Loucy (cell line): ENCODE data around the gene RABL6.
A peak's percentile ranks its signal among the peaks of the same experiment; 100 is the strongest.
"Not testable (repeated sequence)": the region's sequence is repeated elsewhere in the genome, so short reads cannot be mapped to it uniquely, and the experiment has no call there.

Experiments used
- H2AFZ ChIP-seq: fragments of 200-600 bp; sonication (generic); 2 replicates; pipeline ENCODE4 v1.6.0; 2016; ENCODE audit warnings: antibody characterized with exemption, mild to moderate bottlenecking, low read length, moderate library complexity
- H3F3A ChIP-seq: fragments of 200-600 bp; 2 replicates; pipeline ENCODE4 v1.6.0; 2016; ENCODE audit warnings: antibody characterized with exemption, low read depth, mild to moderate bottlenecking
- H3K27me3 ChIP-seq: fragments of 200-600 bp; sonication (generic); 2 replicates; pipeline ENCODE4 v1.6.1; 2014; ENCODE audit warnings: low read length, mild to moderate bottlenecking; ENCODE audit not compliant: insufficient read depth, poor library complexity, severe bottlenecking
- H3K36me3 ChIP-seq: fragments of 200-600 bp; sonication (generic); 2 replicates; pipeline ENCODE4 v1.6.1; 2016; ENCODE audit warnings: low read length; ENCODE audit not compliant: insufficient read depth
- H3K4me1 ChIP-seq: fragments of 200-600 bp; sonication (generic); 2 replicates; pipeline ENCODE4 v1.5.1; 2014; ENCODE audit warnings: low read length, mild to moderate bottlenecking; ENCODE audit not compliant: insufficient read depth, poor library complexity, severe bottlenecking
- H3K4me2 ChIP-seq: fragments of 200-600 bp; sonication (generic); 2 replicates; pipeline ENCODE4 v1.6.0; 2014; ENCODE audit warnings: antibody characterized with exemption, low read length, low read depth, mild to moderate bottlenecking; ENCODE audit not compliant: poor library complexity, severe bottlenecking
- H3K4me3 ChIP-seq: fragments of 200-600 bp; sonication (generic); 2 replicates; pipeline ENCODE4 v1.5.1; 2014; ENCODE audit warnings: low read length, mild to moderate bottlenecking, mixed read lengths; ENCODE audit not compliant: poor library complexity, severe bottlenecking
- H3K79me2 ChIP-seq: fragments of 200-600 bp; sonication (generic); 2 replicates; pipeline ENCODE4 v1.6.1; 2014; ENCODE audit warnings: low read length; ENCODE audit not compliant: insufficient read depth
- H3K9ac ChIP-seq: fragments of 200-600 bp; sonication (generic); 2 replicates; pipeline ENCODE4 v1.6.0; 2014; ENCODE audit warnings: mild to moderate bottlenecking, low read depth, low read length, moderate library complexity; ENCODE audit not compliant: poor library complexity, severe bottlenecking
- H3K9me2 ChIP-seq: fragments of 200-600 bp; sonication (generic); replicated peaks from 2 replicates; pipeline ENCODE4 v1.6.1; 2016; ENCODE audit warnings: low read depth, low read length, mixed read lengths
- H3K9me3 ChIP-seq: fragments of 200-600 bp; sonication (generic); 2 replicates; pipeline ENCODE4 v1.6.1; 2014; ENCODE audit warnings: mild to moderate bottlenecking, antibody characterized with exemption, low read length, low read depth; ENCODE audit not compliant: insufficient read depth
- H4K20me1 ChIP-seq: fragments of 200-600 bp; sonication (generic); 2 replicates; pipeline ENCODE4 v1.6.0; 2014; ENCODE audit warnings: antibody characterized with exemption, low read length, mild to moderate bottlenecking; ENCODE audit not compliant: insufficient read depth, poor library complexity, severe bottlenecking
- EZH2phosphoT487 ChIP-seq: fragments of 200-600 bp; IDR thresholded peaks from 2 replicates; pipeline ENCODE4 v1.6.1; 2018; ENCODE audit warnings: antibody characterized with exemption, mild to moderate bottlenecking, moderate library complexity, borderline replicate concordance
- TF ChIP-seq, protein P1 (sequence below): fragments of 200-600 bp; sonication (generic); conservative IDR thresholded peaks from 2 replicates; pipeline ENCODE4 v1.5.1; 2014; ENCODE audit warnings: mild to moderate bottlenecking, antibody characterized with exemption, low read length

The RABL6 gene

DNA sequence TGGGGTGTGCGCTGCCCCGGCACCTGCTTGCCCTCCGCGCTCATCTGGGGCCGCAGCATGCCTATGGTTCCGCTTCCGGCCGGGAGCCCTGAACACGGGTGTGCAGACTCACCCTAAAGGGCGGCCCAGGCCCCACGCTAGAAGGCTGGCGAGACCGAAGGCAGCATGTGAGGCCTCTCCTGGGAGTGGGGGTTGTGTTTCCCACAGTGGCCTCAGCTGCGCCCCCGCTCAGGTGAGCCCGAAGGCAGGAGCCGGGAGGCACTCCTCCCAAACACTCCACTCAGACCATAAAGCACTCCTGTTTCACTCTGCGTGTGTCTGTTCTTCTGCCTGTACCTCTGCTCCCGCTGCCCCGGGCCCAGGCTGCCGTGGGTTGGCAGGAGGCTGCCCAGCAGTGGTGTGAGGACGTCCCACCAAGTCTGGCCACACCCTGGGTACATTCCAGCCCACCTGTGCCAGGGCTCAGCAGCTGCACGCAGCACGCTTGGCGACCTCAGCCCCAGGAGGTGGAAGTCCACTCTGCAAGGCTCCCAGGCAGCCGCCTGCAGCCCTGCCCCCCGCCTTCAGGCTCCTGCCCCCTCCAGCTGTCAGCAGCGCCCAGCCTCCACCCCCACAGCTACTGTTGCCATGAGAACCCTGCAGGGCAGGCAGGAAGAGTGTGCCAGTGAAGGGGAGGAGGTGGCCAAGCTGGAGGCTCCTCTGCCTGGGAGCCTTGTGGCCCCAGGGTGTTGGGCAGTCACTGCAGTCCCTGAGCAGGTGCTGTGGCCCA is 33.3 kb downstream of the RABL6 start:
- Histone ChIP-seq H3K79me2 (no peaks in the 10 kb centered on the region), H4K20me1 (peaks cover 4% of the 10 kb centered on the region), H3F3A (no peaks in the 10 kb centered on the region), H3K9ac (no peak overlapping the region), H3K9me3 (no peaks in the 10 kb centered on the region), H3K27me3 (no peaks in the 10 kb centered on the region), H3K4me2 (no peak overlapping the region), H3K9me2 (no peaks in the 10 kb centered on the region), H3K4me3 (no peak overlapping the region), H3K4me1 (peaks cover 8% of the 10 kb centered on the region), H2AFZ (no peak overlapping the region), H3K36me3 (no peaks in the 10 kb centered on the region)
- TF ChIP-seq, protein P1, sequence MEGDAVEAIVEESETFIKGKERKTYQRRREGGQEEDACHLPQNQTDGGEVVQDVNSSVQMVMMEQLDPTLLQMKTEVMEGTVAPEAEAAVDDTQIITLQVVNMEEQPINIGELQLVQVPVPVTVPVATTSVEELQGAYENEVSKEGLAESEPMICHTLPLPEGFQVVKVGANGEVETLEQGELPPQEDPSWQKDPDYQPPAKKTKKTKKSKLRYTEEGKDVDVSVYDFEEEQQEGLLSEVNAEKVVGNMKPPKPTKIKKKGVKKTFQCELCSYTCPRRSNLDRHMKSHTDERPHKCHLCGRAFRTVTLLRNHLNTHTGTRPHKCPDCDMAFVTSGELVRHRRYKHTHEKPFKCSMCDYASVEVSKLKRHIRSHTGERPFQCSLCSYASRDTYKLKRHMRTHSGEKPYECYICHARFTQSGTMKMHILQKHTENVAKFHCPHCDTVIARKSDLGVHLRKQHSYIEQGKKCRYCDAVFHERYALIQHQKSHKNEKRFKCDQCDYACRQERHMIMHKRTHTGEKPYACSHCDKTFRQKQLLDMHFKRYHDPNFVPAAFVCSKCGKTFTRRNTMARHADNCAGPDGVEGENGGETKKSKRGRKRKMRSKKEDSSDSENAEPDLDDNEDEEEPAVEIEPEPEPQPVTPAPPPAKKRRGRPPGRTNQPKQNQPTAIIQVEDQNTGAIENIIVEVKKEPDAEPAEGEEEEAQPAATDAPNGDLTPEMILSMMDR: no peak
- no peak for TF ChIP-seq EZH2phosphoT487

DNA sequence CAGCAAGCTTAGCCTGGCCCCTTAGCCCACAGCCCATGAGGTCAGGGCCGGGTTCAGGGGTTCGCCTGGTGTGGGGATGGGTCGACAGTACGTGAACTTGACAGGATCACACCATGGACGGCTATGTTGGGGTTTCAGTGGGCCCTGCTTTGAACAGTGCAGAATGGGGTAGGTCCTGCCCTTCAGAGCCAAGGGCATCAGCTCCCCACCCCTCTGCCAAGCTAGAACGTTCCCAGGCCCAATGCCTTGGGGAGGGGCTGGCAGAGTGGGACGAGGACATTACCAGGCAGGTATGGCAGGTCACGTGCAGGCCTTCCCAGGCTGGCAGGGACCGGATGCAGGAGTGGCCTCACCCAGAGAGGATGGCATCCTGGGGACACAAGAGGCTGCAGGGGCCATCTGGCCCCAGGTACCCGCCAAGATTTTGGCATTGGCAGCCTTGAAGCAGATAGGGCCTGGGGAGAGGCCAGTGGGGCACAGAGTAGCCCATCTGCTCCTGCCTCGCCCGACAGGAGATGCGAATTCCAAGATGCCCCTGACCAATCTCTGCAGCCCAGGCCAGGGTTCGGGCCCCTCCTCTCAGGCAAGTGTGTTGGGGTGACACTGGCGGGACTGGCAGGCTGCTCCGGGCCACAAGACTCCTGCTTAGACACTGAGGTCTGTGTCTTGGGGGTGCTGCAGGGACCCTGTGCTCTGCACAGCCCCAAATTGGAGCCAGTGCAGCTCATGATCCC is 34.1 kb downstream of the RABL6 start:
- not testable (repeated sequence) for H3F3A ChIP-seq

DNA sequence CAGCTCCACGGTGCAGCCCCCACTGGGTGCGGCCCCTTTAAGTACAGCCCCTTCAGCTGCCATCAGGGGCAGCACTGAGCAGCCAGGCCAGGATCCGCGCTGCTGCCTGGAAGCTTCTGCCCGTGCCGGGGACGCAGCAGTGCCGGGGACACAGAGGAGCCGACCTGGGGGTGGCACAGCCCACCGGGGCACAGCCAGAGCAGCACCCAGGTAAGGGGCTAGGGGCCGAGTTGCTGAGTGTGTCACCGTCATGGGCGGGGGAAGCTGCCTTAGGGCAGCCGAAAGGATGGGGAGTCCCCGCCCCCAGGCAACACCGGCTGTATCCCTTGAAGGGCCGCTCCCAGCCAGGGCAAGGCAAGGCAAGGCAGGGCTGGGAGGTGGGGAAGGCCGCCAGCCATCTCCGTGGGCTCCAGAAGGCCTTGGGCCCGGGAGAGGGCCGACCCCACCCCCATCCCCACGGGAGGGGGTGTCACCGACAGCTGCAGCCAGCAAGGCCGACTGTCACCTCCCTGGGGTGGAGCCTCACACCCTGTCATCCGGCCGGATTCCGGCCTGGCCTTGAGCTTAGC is 34.7 kb downstream of the RABL6 start, which contains the start of gene AJM1:
AJM1 (plus strand) TSS at position 99 of the 569 bp plus-strand sequence. CDS start 1,937 bp downstream, outside the sequence.
- H2AFZ ChIP-seq, H3K4me1 ChIP-seq, H4K20me1 ChIP-seq, H3K36me3 ChIP-seq, H3K9me2 ChIP-seq, H3K9me3 ChIP-seq, H3K79me2 ChIP-seq, H3K27me3 ChIP-seq, H3K9ac ChIP-seq, H3F3A ChIP-seq: not testable (repeated sequence)
- Histone ChIP-seq H3K4me3 (peak within 1 kb of the TSS; percentile 76), H3K4me2 (peak within 1 kb of the TSS; percentile 82)
- TF ChIP-seq, protein P1: peak; percentile 73

More for the DNA sequence above, 34.1 kb downstream of the RABL6 start:
- H3K4me1 ChIP-seq, H3K9me2 ChIP-seq, H3K9me3 ChIP-seq, H3K36me3 ChIP-seq, H4K20me1 ChIP-seq, H3K79me2 ChIP-seq, H3K9ac ChIP-seq, H3K27me3 ChIP-seq, H2AFZ ChIP-seq: not testable (repeated sequence)
- Histone ChIP-seq H3K4me3 (peak overlapping the region; percentile 76), H3K4me2 (peak overlapping the region; percentile 82)

DNA sequence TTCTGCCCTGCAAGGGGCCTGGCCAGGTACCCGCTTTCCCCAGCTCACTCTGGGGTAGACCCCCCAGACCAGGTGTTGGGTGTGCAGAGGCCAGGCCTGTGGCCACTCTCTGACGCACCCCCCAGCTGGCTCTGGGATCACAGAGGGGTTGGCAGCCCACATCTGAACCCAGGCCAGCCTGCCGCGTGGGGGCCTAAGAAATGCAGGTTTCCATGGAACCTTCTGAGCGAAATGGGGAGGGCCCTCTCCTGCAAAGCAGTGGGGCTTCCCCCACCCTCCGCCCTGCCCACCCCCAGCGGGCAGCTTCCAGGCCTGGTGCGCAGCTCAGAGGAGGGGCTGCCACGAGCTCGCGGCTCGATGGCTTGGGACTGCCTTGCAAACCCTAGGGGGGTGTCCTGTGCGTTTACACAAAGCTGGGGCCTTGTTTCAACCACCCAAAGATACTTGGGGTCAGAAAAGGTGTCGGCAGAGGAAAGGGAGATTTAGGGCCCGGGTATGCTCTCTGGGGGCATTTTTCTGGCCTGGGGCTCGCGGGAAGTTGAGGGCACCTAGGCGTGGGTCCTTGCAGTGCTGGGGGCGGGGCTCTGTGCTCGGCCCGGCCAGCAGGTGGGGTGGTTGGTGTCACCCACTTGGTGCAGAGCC is 35.5 kb downstream of the RABL6 start:
- not testable (repeated sequence) for H2AFZ ChIP-seq, H3K9ac ChIP-seq, H3F3A ChIP-seq, H3K9me2 ChIP-seq, H3K9me3 ChIP-seq, H3K79me2 ChIP-seq, H3K27me3 ChIP-seq, H3K36me3 ChIP-seq, H3K4me3 ChIP-seq, H4K20me1 ChIP-seq
- H3K4me1 ChIP-seq: peaks cover 11% of the 10 kb centered on the region
- H3K4me2 ChIP-seq: peak overlapping the region; percentile 37
